H1 (cell line): ENCODE results near the gene GSTM3. TPM values are rescaled to one million over a fixed set of nuclear protein-coding genes. Genes with fewer than 3 reads are reported as not detected.

Experiments
- CTCF ChIA-PET: fragments of 300-600 bp; sonication (Branson Sonifier 250); formaldehyde crosslinking; loops from one replicate; lab custom pipeline; 2021; ENCODE audit not compliant: partially characterized antibody; lab: Charles Lee
- POLR2A ChIA-PET: fragments of 300-600 bp; sonication (Branson Sonifier 250); formaldehyde crosslinking; loops from one replicate; lab custom pipeline; 2021; ENCODE audit warnings: inconsistent platforms; ENCODE audit not compliant: partially characterized antibody; lab: Charles Lee
- DNase-seq, 2 experiments: peaks; one replicate each; pipeline versions ENCODE4 v3.0.0 to v3.0.0-alpha.2; 2010 to 2022; ENCODE audit warnings: low spot score in 2 of 2, low read depth in 1 of 2, mixed read lengths in 1 of 2
- FAIRE-seq: peaks from 2 replicates; lab custom pipeline; 2011; peaks lifted over from hg19 to GRCh38; lab: Jason Lieb, UNC
- H2AFZ ChIP-seq: 2 replicates; pipeline ENCODE4 v1.8.1; 2012; ENCODE audit warnings: low read length, inconsistent platforms
- H2AK5ac ChIP-seq: 2 replicates; pipeline ENCODE4 v1.6.1; 2013; ENCODE audit warnings: low read depth, low read length
- H2BK120ac ChIP-seq: replicated peaks from 2 replicates; pipeline ENCODE3; 2013; ENCODE audit warnings: low read depth, low read length, inconsistent platforms
- H2BK12ac ChIP-seq: 2 replicates; pipeline ENCODE4 v1.6.1; 2013; ENCODE audit warnings: low read depth, low read length
- H2BK15ac ChIP-seq: 2 replicates; pipeline ENCODE4 v1.6.1; 2013; ENCODE audit warnings: low read length
- H2BK20ac ChIP-seq: 2 replicates; pipeline ENCODE4 v1.6.1; 2013; ENCODE audit warnings: low read length
- H2BK5ac ChIP-seq: 2 replicates; pipeline ENCODE4 v1.6.1; 2013; ENCODE audit warnings: low read depth, low read length
- H3K14ac ChIP-seq: 2 replicates; pipeline ENCODE4 v1.6.1; 2013; ENCODE audit warnings: inconsistent platforms; ENCODE audit not compliant: insufficient read length
- H3K18ac ChIP-seq: 2 replicates; pipeline ENCODE4 v1.6.1; 2013; ENCODE audit warnings: low read length; ENCODE audit errors: extremely low read depth
- H3K23ac ChIP-seq: 2 replicates; pipeline ENCODE4 v1.6.1; 2013; ENCODE audit warnings: inconsistent platforms; ENCODE audit not compliant: insufficient read length
- H3K23me2 ChIP-seq: 2 replicates; pipeline ENCODE4 v1.6.1; 2013; ENCODE audit warnings: low read depth, low read length
- H3K27ac ChIP-seq: 2 replicates; pipeline ENCODE4 v1.6.1; 2011; ENCODE audit warnings: low read depth, low read length, inconsistent platforms
- H3K27me3 ChIP-seq, 4 experiments: replicated peaks in 1 of 4; 1 replicate in 1 of 4; 2 replicates in 3 of 4; pipeline versions ENCODE4 v1.6.1 to v1.8.1; 2011 to 2013; ENCODE audit warnings: low read length in 3 of 4, mild to moderate bottlenecking in 3 of 4, inconsistent platforms in 2 of 4, mixed read lengths in 2 of 4, moderate library complexity in 1 of 4; ENCODE audit not compliant: control insufficient read depth in 3 of 4, insufficient read depth in 3 of 4; ENCODE audit errors: extremely low read depth in 1 of 4
- H3K36me3 ChIP-seq, 4 experiments: 2 replicates each; pipeline versions ENCODE4 v1.6.1 to v1.8.1; 2011 to 2013; ENCODE audit warnings: mild to moderate bottlenecking in 4 of 4, low read length in 3 of 4, moderate library complexity in 2 of 4, control low read depth in 1 of 4, inconsistent platforms in 1 of 4; ENCODE audit not compliant: insufficient read depth in 4 of 4, control insufficient read depth in 2 of 4
- H3K4ac ChIP-seq: replicated peaks from 2 replicates; pipeline ENCODE3; 2013; ENCODE audit warnings: low read length, low read depth, mixed read lengths, inconsistent platforms; ENCODE audit not compliant: insufficient read length
- H3K4me1 ChIP-seq, 4 experiments: replicated peaks in 1 of 4; 1 replicate in 1 of 4; 2 replicates in 3 of 4; pipeline versions ENCODE4 v1.6.1 to v1.8.1; 2011 to 2013; ENCODE audit warnings: low read length in 3 of 4, inconsistent platforms in 2 of 4, mixed read lengths in 1 of 4; ENCODE audit not compliant: insufficient read depth in 4 of 4, control insufficient read depth in 3 of 4
- H3K4me2 ChIP-seq, 2 experiments: 2 replicates each; pipeline versions ENCODE4 v1.6.1 to v1.8.1; 2011 to 2013; ENCODE audit warnings: low read depth in 2 of 2, low read length in 2 of 2, control low read depth in 1 of 2, inconsistent platforms in 1 of 2, mild to moderate bottlenecking in 1 of 2; ENCODE audit not compliant: insufficient read depth in 1 of 2
- H3K4me3 ChIP-seq, 4 experiments: fragments of 200-600, 300-600 bp in 1 of 4; sonication (generic), shearing (Covaris generic), sonication (Bioruptor Twin) in 1 of 4; 2 replicates each; pipeline versions ENCODE4 v1.5.1 to v1.8.1; 2011 to 2016; ENCODE audit warnings: low read length in 4 of 4, low read depth in 3 of 4, control low read depth in 2 of 4, inconsistent platforms in 2 of 4, mild to moderate bottlenecking in 2 of 4, mixed read lengths in 1 of 4, moderate library complexity in 1 of 4; ENCODE audit not compliant: insufficient read depth in 2 of 4; ENCODE audit errors: extremely low read depth in 1 of 4
- H3K56ac ChIP-seq: replicated peaks from 2 replicates; pipeline ENCODE3; 2013; ENCODE audit warnings: low read depth, mild to moderate bottlenecking, mixed read lengths, low read length, inconsistent platforms; ENCODE audit not compliant: insufficient read length
- H3K79me1 ChIP-seq: 2 replicates; pipeline ENCODE4 v1.6.1; 2013; ENCODE audit warnings: low read depth, low read length, control low read depth
- H3K79me2 ChIP-seq, 2 experiments: 2 replicates each; pipeline versions ENCODE4 v1.6.1 to v1.8.1; 2012 to 2013; ENCODE audit warnings: low read length in 2 of 2, mild to moderate bottlenecking in 2 of 2, inconsistent platforms in 1 of 2; ENCODE audit not compliant: insufficient read depth in 2 of 2, control insufficient read depth in 1 of 2
- H3K9ac ChIP-seq, 4 experiments: replicated peaks in 1 of 4; 1 replicate in 1 of 4; 2 replicates in 3 of 4; pipeline versions ENCODE4 v1.6.1 to v1.8.1; 2011 to 2013; ENCODE audit warnings: low read depth in 3 of 4, low read length in 3 of 4, control low read depth in 2 of 4, mild to moderate bottlenecking in 2 of 4, moderate library complexity in 2 of 4, inconsistent platforms in 1 of 4; ENCODE audit errors: extremely low read depth in 1 of 4
- H3K9me3 ChIP-seq, 2 experiments: 2 replicates each; pipeline versions ENCODE4 v1.6.1 to v1.8.1; 2012 to 2013; ENCODE audit warnings: mild to moderate bottlenecking in 2 of 2, moderate library complexity in 2 of 2, control low read depth in 1 of 2, inconsistent platforms in 1 of 2, low read depth in 1 of 2, low read length in 1 of 2, mixed read lengths in 1 of 2; ENCODE audit not compliant: insufficient read depth in 2 of 2
- H4K20me1 ChIP-seq, 2 experiments: replicated peaks in 1 of 2; 2 replicates each; pipeline versions ENCODE3 to v1.8.1; 2011 to 2013; ENCODE audit warnings: inconsistent platforms in 2 of 2, low read length in 2 of 2, mild to moderate bottlenecking in 1 of 2; ENCODE audit not compliant: insufficient read depth in 2 of 2, control insufficient read depth in 1 of 2
- H4K5ac ChIP-seq: 2 replicates; pipeline ENCODE4 v1.6.1; 2013; ENCODE audit warnings: low read length, low read depth, mixed read lengths, inconsistent platforms; ENCODE audit not compliant: insufficient read length
- H4K8ac ChIP-seq: 2 replicates; pipeline ENCODE4 v1.8.0; 2013; ENCODE audit warnings: mild to moderate bottlenecking, moderate library complexity, low read length, inconsistent platforms; ENCODE audit not compliant: insufficient read depth; ENCODE audit errors: extremely low read depth
- H4K91ac ChIP-seq: replicated peaks from 2 replicates; pipeline ENCODE3; 2013; ENCODE audit warnings: low read length, mixed read lengths, inconsistent platforms; ENCODE audit not compliant: insufficient read length
- CHD1 ChIP-seq: IDR thresholded peaks from 2 replicates; pipeline ENCODE4 v1.6.1; 2012; ENCODE audit warnings: low read depth, low read length, improper control_type of control experiment
- WGBS, 2 experiments: shearing (Covaris generic) in 1 of 2; methylation state at CpG; one replicate each; pipeline versions ENCODE4 v1.1.6 to v1.1.7; 2013 to 2015; ENCODE audit warnings: low lambda C conversion rate in 2 of 2, mixed read lengths in 2 of 2, inconsistent platforms in 1 of 2, low coverage in 1 of 2, missing lambda C conversion rate in 1 of 2; ENCODE audit not compliant: insufficient replicate concordance in 2 of 2, insufficient coverage in 1 of 2, insufficient read length in 1 of 2; ENCODE audit errors: extremely low coverage in 1 of 2, missing lambda C conversion rate in 1 of 2; 5-methylcytosine and 5-hydroxymethylcytosine counted together
- polyA plus RNA-seq, 7 experiments: library from polyadenylated mRNA; depleted of rRNA in 3 of 7; stranded (reverse) in 5 of 7; unstranded in 2 of 7; fragments of >200 nt in 5 of 7; fragments of 200-250 nt in 2 of 7; gene quantifications; 1 replicate in 5 of 7; 2 replicates in 1 of 7; 4 replicates in 1 of 7; pipeline versions ENCODE4 v1.2.1 to v1.2.3, GENCODE V29; 2011 to 2013; ENCODE audit warnings: missing spikeins in 2 of 7, mixed read lengths in 2 of 7
- total RNA-seq: library from RNA; stranded (reverse); fragmentation: NEBNext Ultra II Directional; extraction: Animal tissue kit (Norgen Biotek cat#: 25700); gene quantifications from 2 replicates; pipeline ENCODE4 v1.2.1, GENCODE V29; 2021

GSTM3 gene
- total and polyA plus RNA-seq, 2 of the 8 experiments (the other 6 are each of a cell fraction or from before 2014, with no cell fraction given): 2.2 to 5.1 TPM

- Histone ChIP-seq H3K4me3 (no peak overlapping the region), H3K79me2 (no peaks in the 10 kb centered on the region), H2AK5ac (no peak overlapping the region), H3K23me2 (0 out of 2 replicates have a peak, but pooled peaks cover 1% of the 10 kb centered on the region), H3K79me1 (no peaks in the 10 kb centered on the region), H3K27me3 (no peaks in the 10 kb centered on the region; a peak in 2 of 7 replicates), H4K91ac (no peak overlapping the region), H3K14ac (no peak overlapping the region), H2BK20ac (no peak overlapping the region), H3K18ac (no peak overlapping the region), H3K36me3 (no peaks in the 10 kb centered on the region), H2BK5ac (no peak overlapping the region), H4K20me1 (no peaks in the 10 kb centered on the region), H3K56ac (no peak overlapping the region), H3K9me3 (no peaks in the 10 kb centered on the region), H2BK120ac (no peak overlapping the region), H3K27ac (no peak overlapping the region), H3K4me1 (no peaks in the 10 kb centered on the region; a peak in 1 of 7 replicates), H3K4ac (no peak overlapping the region), H2BK12ac (no peak overlapping the region), H3K4me2 (no peak overlapping the region), H3K9ac (no peak overlapping the region), H2AFZ (no peak overlapping the region), H2BK15ac (no peak overlapping the region), H3K23ac (no peak overlapping the region), H4K5ac (no peak overlapping the region), H4K8ac (no peak overlapping the region)
- DNase-seq: no peak
- no peak for TF ChIP-seq CHD1
- ChIA-PET POLR2A (no interaction called here), CTCF (interaction anchor here (1.0 to 27.2 kb wide), 6 partner anchors 21 to 222 kb away, joined by 3 to 700 read pairs (median 112); partner anchors contain the start of genes AHCYL1 and GNAI3)
- no peak for FAIRE-seq
- WGBS, 2 experiments: 70% methylated on average over 2 of the region's 2 CpGs; no CpG with 5 or more reads in 1 of the 2 experiments
Observed at GRCh38 chr1:109768335-109768650, 27.5 kb upstream of the GSTM3 start.
